IMR-90 (cell line): Measurements from ENCODE around the gene UFSP1. TPM values are rescaled to one million over a fixed set of nuclear protein-coding genes. Genes with fewer than 3 reads are reported as not detected.

Source experiments
- ATAC-seq: fragments of 200-7000 bp; cut with Tn5 transposase; 2 replicates; pipeline ENCODE4 v1.9.1; 2020; ENCODE audit warnings: low read depth, mild to moderate bottlenecking, moderate library complexity
- BruUV-seq: library from RNA; stranded (reverse); fragments of 400-500 nt; replicated peaks from 2 replicates; lab custom pipeline; 2021; lab: Mats Ljungman, UMichigan
- CTCF ChIA-PET: fragments of 300-600 bp; formaldehyde crosslinking; extraction: SDS; loops from one replicate; lab custom pipeline; 2021; ENCODE audit warnings: antibody characterized with exemption; lab: Yijun Ruan, JAX
- POLR2A ChIA-PET: fragments of 300-600 bp; sonication (Branson Sonifier 250); formaldehyde crosslinking; loops from one replicate; lab custom pipeline; 2022; ENCODE audit warnings: antibody characterized with exemption; ENCODE audit not compliant: unreplicated experiment; lab: Charles Lee
- DNase-seq: peaks from one replicate; pipeline ENCODE4 v3.0.0; 2013
- H2AFZ ChIP-seq: replicated peaks from 2 replicates; pipeline ENCODE3; 2013; ENCODE audit warnings: low read length, mild to moderate bottlenecking; ENCODE audit not compliant: poor library complexity
- H2AK5ac ChIP-seq: 2 replicates; pipeline ENCODE4 v1.6.1; 2013; ENCODE audit warnings: low read depth, low read length, inconsistent platforms
- H2AK9ac ChIP-seq: replicated peaks from 2 replicates; pipeline ENCODE3; 2013; ENCODE audit warnings: mild to moderate bottlenecking, low read depth, low read length, moderate library complexity; ENCODE audit not compliant: poor library complexity
- H2BK120ac ChIP-seq: 2 replicates; pipeline ENCODE4 v1.6.1; 2013; ENCODE audit warnings: low read depth, low read length, inconsistent platforms
- H2BK15ac ChIP-seq: 3 replicates; pipeline ENCODE4 v1.6.1; 2013; ENCODE audit warnings: low read depth, low read length, inconsistent platforms
- H2BK20ac ChIP-seq: 2 replicates; pipeline ENCODE4 v1.6.1; 2013; ENCODE audit warnings: low read depth, mild to moderate bottlenecking, inconsistent platforms, low read length, moderate library complexity
- H2BK5ac ChIP-seq: 2 replicates; pipeline ENCODE4 v1.6.1; 2013; ENCODE audit warnings: mild to moderate bottlenecking, low read depth, low read length, inconsistent platforms; ENCODE audit not compliant: poor library complexity, severe bottlenecking
- H3K14ac ChIP-seq: replicated peaks from 2 replicates; pipeline ENCODE4 v1.6.1; 2013; ENCODE audit warnings: low read depth, low read length, inconsistent platforms
- H3K18ac ChIP-seq: 2 replicates; pipeline ENCODE4 v1.6.1; 2013; ENCODE audit warnings: low read depth, low read length, control low read depth
- H3K23ac ChIP-seq: 2 replicates; pipeline ENCODE4 v1.6.1; 2013; ENCODE audit warnings: low read depth, low read length, inconsistent platforms
- H3K27ac ChIP-seq: 2 replicates; pipeline ENCODE4 v1.5.1; 2013; ENCODE audit warnings: mild to moderate bottlenecking, control low read depth, low read length; ENCODE audit not compliant: insufficient read depth
- H3K27me3 ChIP-seq: 2 replicates; pipeline ENCODE4 v1.6.1; 2013; ENCODE audit warnings: low read length; ENCODE audit not compliant: control insufficient read depth, insufficient read depth
- H3K36me3 ChIP-seq: 2 replicates; pipeline ENCODE4 v1.6.1; 2013; ENCODE audit warnings: low read length, mixed read lengths; ENCODE audit not compliant: control insufficient read depth, insufficient read depth
- H3K4ac ChIP-seq: 2 replicates; pipeline ENCODE4 v1.6.1; 2013; ENCODE audit warnings: low read depth, low read length, inconsistent platforms
- H3K4me1 ChIP-seq: 2 replicates; pipeline ENCODE4 v1.6.1; 2013; ENCODE audit warnings: low read length, mixed read lengths; ENCODE audit not compliant: control insufficient read depth, insufficient read depth
- H3K4me2 ChIP-seq: 2 replicates; pipeline ENCODE4 v1.6.1; 2013; ENCODE audit warnings: low read depth, mild to moderate bottlenecking, control low read depth, low read length, moderate library complexity
- H3K4me3 ChIP-seq: 2 replicates; pipeline ENCODE4 v1.5.1; 2013; ENCODE audit warnings: low read depth, mild to moderate bottlenecking, control low read depth, low read length, moderate library complexity; ENCODE audit not compliant: insufficient read depth
- H3K56ac ChIP-seq: 2 replicates; pipeline ENCODE4 v1.6.1; 2013; ENCODE audit warnings: low read length, inconsistent platforms; ENCODE audit not compliant: insufficient read depth; ENCODE audit errors: extremely low read depth
- H3K79me1 ChIP-seq, 2 experiments: 2 replicates each; pipeline ENCODE4 v1.6.1; 2013; ENCODE audit warnings: low read length in 2 of 2, inconsistent platforms in 1 of 2, low read depth in 1 of 2
- H3K9ac ChIP-seq: 2 replicates; pipeline ENCODE4 v1.6.1; 2013; ENCODE audit warnings: low read depth, low read length, control low read depth
- H3K9me1 ChIP-seq: 2 replicates; pipeline ENCODE4 v1.6.1; 2013; ENCODE audit warnings: low read length, inconsistent platforms; ENCODE audit not compliant: insufficient read depth
- H3K9me3 ChIP-seq: 2 replicates; pipeline ENCODE4 v1.6.1; 2013; ENCODE audit warnings: low read length; ENCODE audit not compliant: control insufficient read depth, insufficient read depth
- H4K20me1 ChIP-seq: 2 replicates; pipeline ENCODE4 v1.6.1; 2013; ENCODE audit warnings: low read length, inconsistent platforms; ENCODE audit not compliant: insufficient read depth
- H4K5ac ChIP-seq: 2 replicates; pipeline ENCODE4 v1.6.1; 2013; ENCODE audit warnings: mild to moderate bottlenecking, low read depth, low read length, control low read depth
- H4K8ac ChIP-seq, 2 experiments: 2 replicates each; pipeline ENCODE4 v1.6.1; 2013; ENCODE audit warnings: low read depth in 2 of 2, low read length in 2 of 2, control low read depth in 1 of 2, inconsistent platforms in 1 of 2
- H4K91ac ChIP-seq: 2 replicates; pipeline ENCODE4 v1.6.1; 2013; ENCODE audit warnings: low read depth, low read length, inconsistent platforms; ENCODE audit not compliant: insufficient read depth
- BHLHE40 ChIP-seq: fragments of 150-350 bp; IDR thresholded peaks from 2 replicates; pipeline ENCODE4 v1.6.1; 2016; ENCODE audit warnings: mild to moderate bottlenecking, low read depth, low read length
- CEBPB ChIP-seq: IDR thresholded peaks from 2 replicates; pipeline ENCODE4 v1.6.1; 2012; ENCODE audit warnings: low read depth, low read length, improper control_type of control experiment
- CTCF ChIP-seq: conservative IDR thresholded peaks from 2 replicates; pipeline ENCODE4 v1.5.1; 2012; ENCODE audit warnings: mild to moderate bottlenecking, low read depth, low read length, improper control_type of control experiment
- MAFK ChIP-seq: IDR thresholded peaks from 2 replicates; pipeline ENCODE4 v1.6.1; 2012; ENCODE audit warnings: low read depth, low read length, improper control_type of control experiment
- MXI1 ChIP-seq: IDR thresholded peaks from 2 replicates; pipeline ENCODE4 v1.6.1; 2012; ENCODE audit warnings: low read depth, mild to moderate bottlenecking, low read length, moderate library complexity, borderline replicate concordance
- NFE2L2 ChIP-seq: fragments of 150-350 bp; IDR thresholded peaks from 2 replicates; pipeline ENCODE4 v1.6.1; 2016; ENCODE audit warnings: low read depth, mild to moderate bottlenecking, low read length
- RFX5 ChIP-seq: IDR thresholded peaks from 2 replicates; pipeline ENCODE4 v1.8.0; 2012; ENCODE audit warnings: low read depth, mild to moderate bottlenecking, low read length, moderate library complexity
- SMC3 ChIP-seq: fragments of 150-350 bp; IDR thresholded peaks from 2 replicates; pipeline ENCODE4 v1.6.1; 2016; ENCODE audit warnings: low read depth, mild to moderate bottlenecking, antibody characterized with exemption, low read length, moderate library complexity
- USF2 ChIP-seq: fragments of 150-350 bp; IDR thresholded peaks from 2 replicates; pipeline ENCODE4 v1.6.1; 2017; ENCODE audit warnings: mild to moderate bottlenecking, antibody characterized with exemption, low read length, low read depth
- WGBS, 2 experiments: methylation state at CpG; one replicate each; pipeline versions ENCODE4 v1.1.5 to v1.1.7; 2013; ENCODE audit warnings: missing lambda C conversion rate in 2 of 2; ENCODE audit not compliant: insufficient read length in 1 of 2; ENCODE audit errors: extremely low coverage in 2 of 2; 5-methylcytosine and 5-hydroxymethylcytosine counted together
- dilution Hi-C: fragments of 300-500 bp; cut with HindIII; formaldehyde crosslinking; loops from one replicate; pipeline ENCODE4 v1.14.3; 2018; ENCODE audit warnings: low sequenced_read_pairs; ENCODE audit not compliant: unreplicated experiment
- in situ Hi-C: fragments of 300-500 bp; cut with MboI; formaldehyde crosslinking; loops from 3 replicates; pipeline ENCODE4 v1.14.3; 2019; ENCODE audit warnings: low sequenced_read_pairs, inconsistent platforms, mixed read lengths
- intact Hi-C: fragments of 100-400 bp; cut with micrococcal nuclease; formaldehyde crosslinking; loops from 2 replicates; pipeline ENCODE4 v1.10.0; 2022
- polyA plus RNA-seq, 3 experiments: library from polyadenylated mRNA; depleted of rRNA; stranded (reverse); fragments of >200 nt; gene quantifications; 2 replicates each; pipeline ENCODE4 v1.2.3, GENCODE V29; 2012; ENCODE audit warnings: low replicate concordance in 1 of 3
- total RNA-seq: library from RNA; depleted of rRNA; stranded (reverse); fragments of >200 nt; gene quantifications from 2 replicates; pipeline ENCODE4 v1.2.3, GENCODE V29; 2012

The UFSP1 gene
- total and polyA plus RNA-seq, 2 of the 4 experiments (the other 2 are of a cell fraction), result 0.36 to 1.0 TPM

- DNase-seq, result no peak
- Histone ChIP-seq H3K27ac (no peak overlapping the region), H3K36me3 (no peaks in the 10 kb centered on the region), H3K79me1 (no peaks in the 10 kb centered on the region), H4K20me1 (0 out of 2 replicates have a peak, but pooled peaks cover 4% of the 10 kb centered on the region), H3K27me3 (peaks cover 43% of the 10 kb centered on the region), H3K4me2 (no peak overlapping the region), H2AK5ac (no peak overlapping the region), H3K9me3 (peaks cover 2% of the 10 kb centered on the region; the same call in 1 of the 2 replicates), H3K18ac (no peak overlapping the region), H4K8ac (no peak overlapping the region), H3K9me1 (no peaks in the 10 kb centered on the region), H3K23ac (no peak overlapping the region), H3K56ac (no peak overlapping the region), H2BK15ac (no peak overlapping the region), H3K4me1 (no peaks in the 10 kb centered on the region; the same call in 1 of the 2 replicates), H4K5ac (no peak overlapping the region), H4K91ac (no peak overlapping the region), H2BK20ac (no peak overlapping the region), H2BK120ac (no peak overlapping the region), H2AFZ (no peak overlapping the region), H3K14ac (no peak overlapping the region), H3K4me3 (no peak overlapping the region), H2AK9ac (no peak overlapping the region), H3K4ac (no peak overlapping the region), H3K9ac (no peak overlapping the region), H2BK5ac (no peak overlapping the region)
- TF ChIP-seq CEBPB (no peak), CTCF (no peak), BHLHE40 (no peak), RFX5 (no peak), MXI1 (no peak), MAFK (no peak), USF2 (no peak), NFE2L2 (no peak), SMC3 (no peak)
- intact Hi-C loops (loop anchor here (1.0 to 2.0 kb wide), 3 partner anchors 161 to 295 kb away; no protein-coding TSS in a partner anchor), dilution Hi-C loops (no loop called here), in situ Hi-C loops (loop anchor here (10.0 kb wide), 1 partner anchor 387 kb away; no protein-coding TSS in a partner anchor)
- ATAC-seq, result no peak
- no TSS peak for BruUV-seq
- WGBS, 2 experiments, result 51% methylated on average over 3 of the region's 13 CpGs; no CpG with 5 or more reads in 1 of the 2 experiments
- CTCF ChIA-PET, result interaction anchor here (0.7 kb wide), 1 partner anchor 170 kb away, joined by 4 read pairs; no protein-coding TSS in a partner anchor
- POLR2A ChIA-PET, result no interaction called here
These were observed 8.4 kb upstream of the UFSP1 start for GRCh38 chr7:100897772-100898454.
